SH-SY5Y (cell line): ENCODE results near the gene SPHKAP.

ENCODE experiments used
- GATA2 ChIP-seq: IDR thresholded peaks from 2 replicates; pipeline ENCODE4 v1.6.1; 2011; ENCODE audit warnings: mild to moderate bottlenecking, low read depth, low read length
- GATA3 ChIP-seq: IDR thresholded peaks from 2 replicates; pipeline ENCODE4 v1.6.1; 2011; ENCODE audit warnings: low read depth, mild to moderate bottlenecking, low read length, moderate library complexity

- TF ChIP-seq GATA3 (no peak), GATA2 (no peak)
Observed at GRCh38 chr2:228039752-228040534, 141.5 kb downstream of the SPHKAP start.
